GM13977 (cell line): Measurements from ENCODE around the gene PNLIPRP2.

ENCODE experiments used
- DNase-seq: peaks from one replicate; pipeline ENCODE4 v3.0.0; 2012; ENCODE audit warnings: low spot score
- CTCF ChIP-seq: IDR thresholded peaks from 2 replicates; pipeline ENCODE4 v1.5.1; 2012; ENCODE audit warnings: mild to moderate bottlenecking, control low read depth; ENCODE audit not compliant: insufficient read depth; ENCODE audit errors: extremely low read depth, missing control alignments
- in situ Hi-C: fragments of 300-500 bp; cut with MboI; formaldehyde crosslinking; loops from one replicate; pipeline ENCODE4 v1.12.0; 2022; ENCODE audit warnings: low sequenced_read_pairs, low pct_unique_long_range_greater_than_20kb, mixed read lengths, inconsistent platforms; ENCODE audit not compliant: unreplicated experiment

PNLIPRP2 gene

GRCh38 chr10:116683166-116683565 lies 62.4 kb downstream of the PNLIPRP2 start:
- in situ Hi-C loops: loop anchor here (25.0 kb wide), 1 partner anchor 479 kb away; no protein-coding TSS in a partner anchor
- no peak for TF ChIP-seq CTCF
- no peak for DNase-seq

GRCh38 chr10:116683821-116684220 lies 63.1 kb downstream of the PNLIPRP2 start:
- in situ Hi-C loops: loop anchor here (25.0 kb wide), 1 partner anchor 478 kb away; no protein-coding TSS in a partner anchor
- no peak for DNase-seq
- TF ChIP-seq CTCF: no peak

DNA sequence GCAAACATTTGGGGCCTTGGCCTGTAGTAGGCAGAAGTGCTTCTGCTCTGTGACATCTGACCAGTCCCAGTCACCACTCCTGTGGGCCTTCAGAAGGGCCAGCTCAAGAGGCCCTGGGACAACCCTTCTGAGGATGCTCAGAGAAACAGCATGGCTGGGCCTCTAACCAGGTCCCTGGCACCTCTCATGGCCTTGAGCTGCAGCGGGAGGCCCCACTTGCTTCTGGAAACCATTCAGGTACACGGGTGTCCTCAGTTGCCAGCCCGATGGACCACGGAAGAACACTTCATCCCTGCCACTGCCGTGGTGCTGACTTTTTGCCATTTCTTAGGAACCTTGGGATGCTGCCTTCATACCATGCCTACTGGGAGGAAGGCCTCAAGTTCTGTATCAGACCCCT lies 64.0 kb downstream of the PNLIPRP2 start:
- TF ChIP-seq CTCF: no peak
- in situ Hi-C loops: loop anchor here (25.0 kb wide), 1 partner anchor 478 kb away; no protein-coding TSS in a partner anchor
- DNase-seq: no peak

DNA sequence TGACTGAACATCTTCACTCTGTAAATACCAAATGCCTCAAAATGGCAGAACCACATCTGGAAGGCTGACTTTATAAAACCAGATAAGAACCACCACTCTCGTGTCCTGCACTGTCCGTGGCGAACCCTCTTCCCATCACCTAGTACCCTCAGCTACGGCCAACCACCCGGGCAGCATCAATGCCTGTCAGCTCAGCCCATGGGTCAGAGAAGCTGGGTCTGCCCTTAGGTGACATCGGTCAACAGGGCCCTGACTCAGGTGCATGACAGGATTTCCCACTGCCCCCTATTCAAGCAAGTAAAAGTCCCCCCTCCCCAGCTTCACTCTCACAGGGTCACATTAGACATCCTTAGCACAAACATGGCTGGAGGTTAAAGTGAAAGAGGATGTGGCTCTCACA lies 65.1 kb downstream of the PNLIPRP2 start:
- DNase-seq: no peak
- no peak for TF ChIP-seq CTCF
- in situ Hi-C loops: loop anchor here (25.0 kb wide), 1 partner anchor 476 kb away; no protein-coding TSS in a partner anchor

DNA sequence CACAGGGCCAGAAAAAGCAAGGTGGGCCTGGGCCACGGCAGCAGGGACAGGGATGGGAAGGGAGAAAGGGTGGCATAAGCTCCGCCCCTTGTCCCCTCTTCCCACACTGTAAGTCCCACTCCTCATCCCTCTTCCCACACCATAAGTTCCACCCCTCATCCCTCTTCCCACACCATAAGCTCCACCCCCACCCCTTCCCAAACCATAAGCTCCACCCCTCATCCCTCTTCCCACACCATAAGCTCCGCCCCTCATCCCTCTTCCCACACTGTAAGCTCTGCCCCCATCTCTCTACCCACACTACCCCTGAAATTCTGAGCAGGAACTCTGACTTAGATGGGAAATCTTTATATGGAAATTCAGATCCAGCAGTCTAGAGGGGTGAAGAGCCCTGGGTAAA lies 65.9 kb downstream of the PNLIPRP2 start:
- in situ Hi-C loops: loop anchor here (25.0 kb wide), 1 partner anchor 476 kb away; no protein-coding TSS in a partner anchor
- TF ChIP-seq CTCF: no peak
- DNase-seq: no peak

DNA sequence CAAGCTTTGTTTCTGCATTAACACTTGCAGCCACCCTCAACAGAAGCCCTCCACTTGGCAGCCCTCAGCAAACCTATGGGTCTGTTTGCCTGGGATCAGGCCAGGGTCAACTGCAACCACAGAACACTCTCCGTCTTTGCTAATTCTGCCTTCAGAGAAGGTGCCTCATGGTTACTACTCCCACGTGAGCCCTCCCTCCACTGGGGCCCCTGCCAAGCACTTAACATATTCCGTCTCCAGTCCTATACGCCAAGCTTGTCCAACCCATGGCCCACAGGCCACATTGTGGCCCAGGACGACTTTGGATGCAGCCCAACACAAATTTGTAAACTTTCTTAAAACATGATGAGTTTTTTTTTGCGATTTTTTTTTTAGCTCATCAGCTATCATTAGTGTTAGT lies 66.9 kb downstream of the PNLIPRP2 start:
- no peak for TF ChIP-seq CTCF
- no peak for DNase-seq
- in situ Hi-C loops: loop anchor here (25.0 kb wide), 1 partner anchor 475 kb away; no protein-coding TSS in a partner anchor
